ENCODE measurements around the gene CCDC148.
"Not testable (repeated sequence)": the region's sequence is repeated elsewhere in the genome, so short reads cannot be mapped to it uniquely, and the experiment has no call there.

Gene CCDC148

DNA sequence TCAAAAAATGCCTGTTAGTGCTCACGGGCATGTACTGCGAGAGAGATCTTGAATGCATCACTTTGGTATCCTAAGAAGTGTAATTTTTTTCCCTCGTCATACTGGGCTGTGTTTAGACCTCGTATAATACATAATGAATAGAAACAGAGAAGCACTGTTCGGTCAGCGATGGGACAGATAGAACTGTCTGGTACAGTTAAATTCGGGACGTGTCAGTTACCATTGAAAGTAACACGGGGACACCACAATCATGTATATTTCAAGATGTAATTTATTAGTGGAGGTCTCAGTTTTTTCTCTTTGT lies 2.0 kb upstream of the CCDC148 start:
- Histone ChIP-seq H3K36me3 (replicated peaks) (no peaks in the 10 kb centered on the region), H3K4me3 (ENCODE audit: low read depth, low read length) (peak overlapping the region; percentile 87), H3K27me3 (replicated peaks) (no peaks in the 10 kb centered on the region), H3K27ac (no peak overlapping the region)
- no peak for DNase-seq
- in situ Hi-C loops (cut with HindIII; ENCODE audit: low pct_ligation_motif_present, low sequenced_read_pairs) = no loop called here
- TF ChIP-seq, protein P1, sequence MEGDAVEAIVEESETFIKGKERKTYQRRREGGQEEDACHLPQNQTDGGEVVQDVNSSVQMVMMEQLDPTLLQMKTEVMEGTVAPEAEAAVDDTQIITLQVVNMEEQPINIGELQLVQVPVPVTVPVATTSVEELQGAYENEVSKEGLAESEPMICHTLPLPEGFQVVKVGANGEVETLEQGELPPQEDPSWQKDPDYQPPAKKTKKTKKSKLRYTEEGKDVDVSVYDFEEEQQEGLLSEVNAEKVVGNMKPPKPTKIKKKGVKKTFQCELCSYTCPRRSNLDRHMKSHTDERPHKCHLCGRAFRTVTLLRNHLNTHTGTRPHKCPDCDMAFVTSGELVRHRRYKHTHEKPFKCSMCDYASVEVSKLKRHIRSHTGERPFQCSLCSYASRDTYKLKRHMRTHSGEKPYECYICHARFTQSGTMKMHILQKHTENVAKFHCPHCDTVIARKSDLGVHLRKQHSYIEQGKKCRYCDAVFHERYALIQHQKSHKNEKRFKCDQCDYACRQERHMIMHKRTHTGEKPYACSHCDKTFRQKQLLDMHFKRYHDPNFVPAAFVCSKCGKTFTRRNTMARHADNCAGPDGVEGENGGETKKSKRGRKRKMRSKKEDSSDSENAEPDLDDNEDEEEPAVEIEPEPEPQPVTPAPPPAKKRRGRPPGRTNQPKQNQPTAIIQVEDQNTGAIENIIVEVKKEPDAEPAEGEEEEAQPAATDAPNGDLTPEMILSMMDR (IDR thresholded peaks at IDR 0.05; ENCODE audit: low read depth, low read length, missing control alignments) = no peak

DNA sequence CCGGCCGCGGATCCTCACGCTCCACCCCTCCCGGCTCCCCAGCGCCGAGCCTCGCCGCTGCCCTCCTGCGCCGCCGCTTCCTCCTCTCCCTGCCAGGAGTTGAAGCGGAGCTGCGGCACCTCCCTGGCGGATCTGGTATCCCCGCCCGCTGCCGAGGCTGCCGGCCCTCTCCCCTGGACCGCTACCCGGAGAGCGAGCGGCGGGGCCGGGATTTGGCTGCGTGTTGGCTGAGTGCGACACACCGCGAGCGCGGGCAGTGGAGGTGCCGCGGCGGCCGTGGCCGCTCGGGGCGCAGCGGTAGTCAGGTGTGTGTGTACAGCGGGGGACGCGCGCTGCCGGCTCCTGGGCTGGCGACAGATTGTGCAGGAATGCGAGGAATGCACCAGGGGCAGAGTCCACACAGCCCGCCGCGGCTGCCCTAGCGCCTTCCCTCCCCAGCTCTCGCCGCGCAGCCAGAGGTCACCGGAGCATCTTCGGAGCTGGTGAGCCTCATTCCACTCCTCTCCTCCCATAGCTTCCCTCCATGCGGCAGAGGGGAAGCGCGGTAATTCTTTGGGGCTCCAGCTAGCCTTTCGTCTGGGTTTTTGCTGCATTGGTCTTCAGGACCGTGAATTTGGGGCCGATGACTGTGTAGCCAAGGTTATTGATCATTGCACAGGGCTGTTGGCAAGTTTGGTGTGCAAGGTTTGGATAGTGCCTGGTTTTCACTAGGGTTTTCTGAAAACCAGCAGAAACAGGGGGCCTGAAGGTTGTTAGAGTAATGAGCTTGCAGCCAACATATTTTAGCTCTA lies 1.5 kb upstream of the CCDC148 start:
- TF ChIP-seq, protein P1 (IDR thresholded peaks at IDR 0.05; ENCODE audit: low read depth, low read length, missing control alignments) = peak; percentile 2
- Histone ChIP-seq H3K27ac (peak overlapping the region; percentile 60), H3K27me3 (replicated peaks) (no peaks in the 10 kb centered on the region), H3K4me3 (ENCODE audit: low read depth, low read length) (peak overlapping the region; percentile 87), H3K36me3 (replicated peaks) (no peaks in the 10 kb centered on the region)
- in situ Hi-C loops (cut with HindIII; ENCODE audit: low pct_ligation_motif_present, low sequenced_read_pairs) = no loop called here
- peak; percentile 41 for DNase-seq

- peak overlapping the region; percentile 60 for H3K27ac ChIP-seq
- peak overlapping the region; percentile 87 for H3K4me3 ChIP-seq (ENCODE audit: low read depth, low read length)
- H3K36me3 ChIP-seq (replicated peaks) = no peaks in the 10 kb centered on the region
- TF ChIP-seq, protein P1 (IDR thresholded peaks at IDR 0.05; ENCODE audit: low read depth, low read length, missing control alignments) = peak; percentile 2
- H3K27me3 ChIP-seq (replicated peaks) = no peaks in the 10 kb centered on the region
- peak; percentile 47 for DNase-seq
- in situ Hi-C loops (cut with HindIII; ENCODE audit: low pct_ligation_motif_present, low sequenced_read_pairs) = no loop called here
Measured at GRCh38 chr2:158457092-158457825, 706 bp upstream of the CCDC148 start.

- in situ Hi-C loops (cut with HindIII; ENCODE audit: low pct_ligation_motif_present, low sequenced_read_pairs) = no loop called here
- Histone ChIP-seq H3K36me3 (replicated peaks) (no peaks in the 10 kb centered on the region), H3K27me3 (replicated peaks) (no peaks in the 10 kb centered on the region), H3K27ac (no peak overlapping the region), H3K4me3 (ENCODE audit: low read depth, low read length) (no peak overlapping the region)
- TF ChIP-seq, protein P1 (IDR thresholded peaks at IDR 0.05; ENCODE audit: low read depth, low read length, missing control alignments) = no peak
- DNase-seq = no peak
Measured at GRCh38 chr2:158443606-158444005, 12.9 kb downstream of the CCDC148 start.

- H3K27me3 ChIP-seq (replicated peaks); H3K27ac ChIP-seq; DNase-seq; in situ Hi-C loops (cut with HindIII; ENCODE audit: low pct_ligation_motif_present, low sequenced_read_pairs); H3K4me3 ChIP-seq (ENCODE audit: low read depth, low read length); H3K36me3 ChIP-seq (replicated peaks): not testable (repeated sequence)
Measured at GRCh38 chr2:158439062-158439461, 17.5 kb downstream of the CCDC148 start.

- H3K27ac ChIP-seq; in situ Hi-C loops (cut with HindIII; ENCODE audit: low pct_ligation_motif_present, low sequenced_read_pairs); H3K4me3 ChIP-seq (ENCODE audit: low read depth, low read length); H3K36me3 ChIP-seq (replicated peaks); DNase-seq; H3K27me3 ChIP-seq (replicated peaks): not testable (repeated sequence)
Measured at GRCh38 chr2:158433716-158434115, 22.8 kb downstream of the CCDC148 start.
